MG63 (cell line): ENCODE measurements around the gene PRKCB. TPM values are rescaled to one million over a fixed set of nuclear protein-coding genes. Genes with fewer than 3 reads are reported as not detected.
"Not testable (repeated sequence)": the region's sequence is repeated elsewhere in the genome, so short reads cannot be mapped to it uniquely, and the experiment has no call there.

Source experiments
- DNase-seq: peaks from one replicate; pipeline ENCODE4 v3.0.0-alpha.2; 2020
- H3K27me3 ChIP-seq: fragments of 250-450 bp; sonication (Bioruptor Pico); 2 replicates; pipeline ENCODE4 v1.5.1; 2020; ENCODE audit warnings: mild to moderate bottlenecking, moderate library complexity
- H3K36me3 ChIP-seq: fragments of 250-450 bp; sonication (Bioruptor Pico); 2 replicates; pipeline ENCODE4 v1.5.1; 2020; ENCODE audit warnings: mild to moderate bottlenecking, moderate library complexity
- H3K4me3 ChIP-seq: fragments of 250-450 bp; sonication (Bioruptor Pico); 2 replicates; pipeline ENCODE4 v1.5.1; 2020; ENCODE audit warnings: mild to moderate bottlenecking, moderate library complexity
- H3K9me3 ChIP-seq: fragments of 250-450 bp; sonication (Bioruptor Pico); 2 replicates; pipeline ENCODE4 v1.5.1; 2020; ENCODE audit warnings: mild to moderate bottlenecking, moderate library complexity
- total RNA-seq: library from RNA; depleted of rRNA; stranded (reverse); fragments of >200 nt; shearing (Covaris generic); gene quantifications from 2 replicates; pipeline ENCODE4 v1.2.3, GENCODE V29; 2014; ENCODE audit warnings: low replicate concordance

The PRKCB gene
- total RNA-seq, 1 experiment from 2014 or later, result not detected

- no peak for DNase-seq
- peaks cover 19% of the 10 kb centered on the region for H3K27me3 ChIP-seq
- H3K9me3 ChIP-seq, result no peaks in the 10 kb centered on the region
- no peak overlapping the region for H3K4me3 ChIP-seq
- no peaks in the 10 kb centered on the region for H3K36me3 ChIP-seq
These were observed 381.7 kb downstream of the PRKCB start for GRCh38 chr16:24217461-24217860.

DNA sequence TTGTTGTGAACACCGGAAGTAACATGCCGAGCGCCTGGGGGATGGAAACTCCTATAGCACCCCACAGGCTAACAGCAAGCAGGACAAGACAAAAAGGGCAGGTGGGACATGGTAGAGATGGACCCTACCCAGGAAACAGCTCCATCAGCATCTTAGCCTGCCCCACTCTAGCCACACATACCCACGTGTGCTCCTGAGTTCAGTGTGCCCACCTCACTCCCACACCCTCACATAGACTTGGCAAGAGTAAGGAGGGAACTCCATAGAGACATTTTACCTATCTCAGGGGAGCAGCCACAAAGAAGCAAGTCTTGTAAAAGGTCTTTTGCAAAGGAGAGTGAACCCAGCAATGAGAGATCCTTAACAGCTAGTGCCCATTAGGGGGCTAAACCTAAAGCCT, 382.5 kb downstream of the PRKCB start:
- peaks cover 18% of the 10 kb centered on the region for H3K27me3 ChIP-seq
- H3K36me3 ChIP-seq, result no peaks in the 10 kb centered on the region
- H3K9me3 ChIP-seq, result no peaks in the 10 kb centered on the region
- no peak for DNase-seq
- no peak overlapping the region for H3K4me3 ChIP-seq

- Histone ChIP-seq H3K4me3 (no peak overlapping the region), H3K36me3 (no peaks in the 10 kb centered on the region), H3K9me3 (no peaks in the 10 kb centered on the region), H3K27me3 (peaks cover 2% of the 10 kb centered on the region; the same call in 1 of the 2 replicates)
- no peak for DNase-seq
These were observed 385.4 kb downstream of the PRKCB start for GRCh38 chr16:24221219-24221618.

GRCh38 chr16:24228514-24228913, 392.7 kb downstream of the PRKCB start:
- Histone ChIP-seq H3K36me3 (no peaks in the 10 kb centered on the region), H3K9me3 (no peaks in the 10 kb centered on the region), H3K4me3 (no peak overlapping the region), H3K27me3 (peaks cover 6% of the 10 kb centered on the region; the same call in 1 of the 2 replicates)
- DNase-seq, result no peak

GRCh38 chr16:24232936-24233335, 397.2 kb downstream of the PRKCB start:
- H3K4me3 ChIP-seq, result no peak overlapping the region
- H3K27me3 ChIP-seq, result peaks cover 6% of the 10 kb centered on the region; the same call in 1 of the 2 replicates
- no peak for DNase-seq
- no peaks in the 10 kb centered on the region for H3K36me3 ChIP-seq
- H3K9me3 ChIP-seq, result no peaks in the 10 kb centered on the region

DNA sequence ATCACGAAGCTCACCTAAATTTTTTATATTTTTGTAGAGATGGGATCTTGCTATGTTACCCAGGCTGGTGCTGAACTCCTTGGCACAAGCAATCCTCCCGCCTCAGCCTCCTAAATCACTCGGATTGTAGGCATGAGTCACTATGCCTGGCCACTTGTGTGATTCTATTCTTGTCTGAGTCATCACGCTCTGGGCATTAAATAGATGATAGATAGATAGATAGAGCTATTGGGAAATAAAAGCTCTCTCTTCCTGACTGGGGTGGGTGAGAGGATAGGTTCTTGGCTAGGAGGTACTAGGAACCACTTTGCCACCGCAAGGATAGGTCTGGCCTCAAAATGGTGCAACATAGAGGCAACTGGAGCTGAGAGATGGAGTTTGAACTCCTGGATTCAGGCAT, 399.0 kb downstream of the PRKCB start:
- Histone ChIP-seq H3K9me3 (no peaks in the 10 kb centered on the region), H3K27me3 (peaks cover 6% of the 10 kb centered on the region; the same call in 1 of the 2 replicates)
- DNase-seq, result peak; percentile 6

GRCh38 chr16:24235806-24236205, 400.0 kb downstream of the PRKCB start:
- Histone ChIP-seq H3K4me3 (no peak overlapping the region), H3K9me3 (no peaks in the 10 kb centered on the region), H3K27me3 (peaks cover 6% of the 10 kb centered on the region; the same call in 1 of the 2 replicates), H3K36me3 (no peaks in the 10 kb centered on the region)
- no peak for DNase-seq

More for the DNA sequence above, 399.0 kb downstream of the PRKCB start:
- Histone ChIP-seq H3K36me3 (no peaks in the 10 kb centered on the region), H3K4me3 (no peak overlapping the region)

DNA sequence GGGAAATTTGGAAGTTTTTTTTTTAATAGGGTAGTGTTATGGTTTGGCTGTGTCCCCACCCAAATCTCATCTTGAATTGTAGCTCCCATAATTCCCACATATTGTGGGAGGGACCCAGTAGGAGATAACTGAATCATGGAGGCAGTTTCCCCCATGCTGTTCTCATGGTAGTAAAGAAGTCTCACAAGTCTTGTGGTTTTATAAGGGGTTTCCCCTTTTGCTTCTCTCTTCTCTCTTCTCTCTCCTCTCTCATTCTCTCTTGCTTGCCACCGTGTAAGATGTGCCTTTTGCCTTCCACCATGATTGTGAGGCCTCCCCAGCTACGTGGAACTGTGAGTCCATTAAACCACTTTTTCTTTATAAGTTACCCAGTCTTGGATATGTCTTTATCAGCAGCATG, 403.1 kb downstream of the PRKCB start:
- H3K36me3 ChIP-seq, result not testable (repeated sequence)

GRCh38 chr16:24246911-24247607, 411.3 kb downstream of the PRKCB start:
- Histone ChIP-seq H3K27me3 (peaks cover 4% of the 10 kb centered on the region), H3K9me3 (no peaks in the 10 kb centered on the region), H3K36me3 (no peaks in the 10 kb centered on the region), H3K4me3 (no peak overlapping the region)
- no peak for DNase-seq

More for the DNA sequence above, 403.1 kb downstream of the PRKCB start:
- not testable (repeated sequence) for H3K27me3 ChIP-seq, H3K4me3 ChIP-seq, DNase-seq, H3K9me3 ChIP-seq

DNA sequence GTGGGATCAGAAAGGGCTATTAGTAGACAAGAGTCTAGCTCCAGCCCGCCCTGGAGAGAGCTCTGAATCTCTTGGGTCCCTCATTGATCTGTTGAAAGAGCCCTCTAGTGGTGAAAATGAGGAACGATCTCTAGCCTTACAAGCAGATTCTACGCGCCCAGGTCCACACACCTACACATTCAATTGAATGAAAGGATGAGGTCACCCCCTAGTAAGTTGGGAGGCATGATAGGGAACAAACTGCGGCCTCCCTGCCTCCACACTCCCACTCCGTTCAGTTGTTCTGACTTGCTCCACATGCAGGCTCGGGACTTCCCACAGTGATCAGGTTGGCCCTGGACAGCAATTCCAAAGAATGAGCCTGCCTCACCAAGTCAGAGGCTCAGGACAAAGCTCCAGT, 417.4 kb downstream of the PRKCB start:
- H3K9me3 ChIP-seq, result no peaks in the 10 kb centered on the region
- no peak for DNase-seq
- H3K36me3 ChIP-seq, result no peaks in the 10 kb centered on the region
- no peak overlapping the region for H3K4me3 ChIP-seq
- peaks cover 17% of the 10 kb centered on the region for H3K27me3 ChIP-seq

- no peaks in the 10 kb centered on the region for H3K36me3 ChIP-seq
- H3K27me3 ChIP-seq, result peaks cover 19% of the 10 kb centered on the region
- H3K4me3 ChIP-seq, result no peak within 1 kb of the TSS
- H3K9me3 ChIP-seq, result no peaks in the 10 kb centered on the region
- peak; percentile 61 for DNase-seq
These were observed 419.9 kb downstream of the PRKCB start, which contains the start of gene CACNG3 for GRCh38 chr16:24255456-24256371. TSS of gene CACNG3 (plus strand) at chr16:24256335. CDS start at chr16:24256755, 420 bp downstream.

DNA sequence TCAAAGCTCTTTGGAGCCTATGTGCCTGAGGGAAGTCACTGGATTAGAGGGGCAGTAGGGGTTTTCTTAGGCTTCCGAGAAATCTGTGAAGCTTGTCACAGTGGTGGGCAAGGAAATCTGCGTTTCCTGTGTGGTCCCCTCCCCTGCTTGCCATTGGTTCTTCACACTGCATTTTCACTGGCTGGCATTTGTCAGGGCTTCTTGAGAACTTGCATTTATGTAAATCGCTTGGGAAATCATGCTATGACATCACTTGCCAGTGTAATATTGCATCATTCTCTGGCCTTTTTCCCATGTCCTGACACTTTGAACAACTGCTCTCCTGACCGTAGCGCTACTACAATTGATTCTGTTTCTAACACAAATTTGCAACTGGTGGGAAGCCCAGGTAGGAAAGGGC, 422.2 kb downstream of the PRKCB start:
- Histone ChIP-seq H3K27me3 (peaks cover 28% of the 10 kb centered on the region), H3K4me3 (no peak overlapping the region), H3K9me3 (no peaks in the 10 kb centered on the region), H3K36me3 (no peaks in the 10 kb centered on the region)
- no peak for DNase-seq

DNA sequence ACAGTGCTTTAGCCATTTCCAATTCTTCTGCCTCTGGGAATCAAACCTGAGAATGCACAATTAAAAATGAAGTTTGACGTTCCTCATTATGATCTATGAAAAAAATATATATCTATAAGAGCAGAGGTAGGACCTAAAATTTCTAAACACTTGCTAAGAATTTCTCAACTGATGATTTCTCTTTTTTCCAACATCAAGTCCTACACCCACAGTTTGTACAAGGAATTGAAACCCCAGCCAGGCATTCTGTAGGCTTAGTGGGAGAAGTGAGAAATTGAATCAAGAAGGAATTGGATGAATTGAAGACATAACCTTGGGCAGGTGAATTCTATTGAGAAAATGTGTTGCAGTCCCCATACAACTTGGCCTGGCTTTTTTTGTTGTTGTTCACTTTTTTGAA, 423.0 kb downstream of the PRKCB start:
- H3K4me3 ChIP-seq, result no peak overlapping the region
- H3K9me3 ChIP-seq, result no peaks in the 10 kb centered on the region
- DNase-seq, result no peak
- H3K27me3 ChIP-seq, result peaks cover 28% of the 10 kb centered on the region
- H3K36me3 ChIP-seq, result no peaks in the 10 kb centered on the region

DNA sequence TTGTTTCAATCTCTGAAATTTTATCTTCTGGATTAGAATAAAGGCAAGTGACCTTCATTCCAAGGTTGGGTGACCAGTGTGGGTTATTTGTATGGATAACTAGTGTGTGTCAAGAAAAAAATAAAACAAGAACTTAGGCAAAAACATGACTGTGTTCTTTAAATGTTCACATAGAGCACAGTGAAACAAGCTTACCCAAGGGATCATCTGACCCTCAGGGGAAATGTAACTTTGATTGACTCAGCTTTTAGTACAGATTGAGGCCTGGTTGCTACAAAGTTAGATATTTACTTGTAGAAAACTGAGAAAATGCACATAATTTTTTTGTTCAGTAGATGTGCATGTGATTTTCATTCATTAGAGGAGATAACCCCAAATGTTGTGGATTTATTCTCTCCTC, 427.0 kb downstream of the PRKCB start:
- H3K36me3 ChIP-seq, result no peaks in the 10 kb centered on the region

More for the DNA sequence above, 427.0 kb downstream of the PRKCB start:
- Histone ChIP-seq H3K27me3 (peaks cover 15% of the 10 kb centered on the region), H3K9me3 (no peaks in the 10 kb centered on the region), H3K4me3 (no peak overlapping the region)
- no peak for DNase-seq
